Measurements from ENCODE around the gene SCUBE3. TPM values are rescaled to one million over a fixed set of nuclear protein-coding genes. Genes with fewer than 3 reads are reported as not detected.
A peak's percentile ranks its signal among the peaks of the same experiment; 100 is the strongest.

Gene SCUBE3
- total and polyA plus RNA-seq, 9 of the 15 experiments (the other 6 are each of a cell fraction or from before 2014, with no cell fraction given) = 0.01 to 0.11 TPM; not detected in 7

DNA sequence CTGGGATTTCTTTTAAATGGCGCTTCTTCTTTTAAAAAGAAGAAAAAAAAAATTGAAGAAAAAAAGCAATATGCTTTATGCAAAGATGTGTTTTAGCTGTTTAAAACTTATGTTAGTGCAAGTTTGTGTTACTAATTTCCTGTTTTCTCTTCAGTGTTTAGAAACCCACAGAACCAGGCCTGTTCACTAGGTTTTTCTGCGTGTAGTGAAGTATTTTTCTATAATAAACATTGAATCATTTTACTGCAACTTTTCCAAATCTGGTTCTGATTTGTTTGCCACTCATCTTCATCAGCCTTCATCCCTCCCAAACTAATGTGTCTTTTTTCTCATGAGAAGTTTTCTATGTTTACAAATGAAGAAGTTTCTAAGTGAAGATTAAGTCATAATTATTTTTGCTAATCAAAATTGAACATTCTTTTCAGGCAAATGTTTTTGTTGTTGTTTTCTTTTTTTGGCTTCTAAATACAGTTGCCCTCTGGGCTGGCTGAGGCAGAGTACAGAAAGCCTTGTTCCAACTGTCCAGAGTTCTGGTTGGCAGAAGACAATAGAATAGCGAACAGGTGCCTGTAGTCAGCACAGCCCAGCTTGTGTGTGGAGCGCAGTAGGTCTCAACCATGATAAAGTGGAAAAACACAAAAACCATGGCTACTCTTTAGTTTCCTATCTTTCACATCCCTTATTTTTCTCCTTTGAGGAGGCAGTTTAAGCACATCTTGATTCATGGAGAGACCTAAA, 60.2 kb downstream of the SCUBE3 start (continued):
- no peak for TF ChIP-seq ZSCAN29 (IDR thresholded peaks at IDR 0.05)

DNA sequence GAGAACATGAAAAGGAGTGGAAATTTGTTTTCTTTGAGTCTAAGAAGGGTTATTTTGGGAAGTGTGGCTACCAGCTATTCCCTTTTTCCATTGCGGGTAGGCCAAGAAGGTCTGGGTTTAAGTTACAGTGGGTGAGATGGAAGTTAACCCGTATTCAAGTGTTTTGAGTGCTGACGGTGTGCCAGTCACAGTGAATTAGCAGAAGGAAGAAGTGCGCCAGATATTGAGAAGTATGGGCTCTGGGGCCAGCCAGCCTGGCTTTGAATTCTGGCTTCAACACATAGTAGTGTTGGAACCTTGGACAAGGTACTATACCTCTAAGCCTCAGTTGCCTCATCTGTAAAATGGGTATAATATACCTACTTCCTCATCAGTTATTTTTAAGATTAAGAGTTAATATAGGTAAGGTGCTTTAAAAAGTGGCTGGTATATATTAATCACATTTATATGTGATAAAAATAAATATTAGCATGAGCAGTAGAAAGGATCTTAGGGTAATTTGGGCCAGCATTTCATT, 62.0 kb downstream of the SCUBE3 start:
- no peaks in the 10 kb centered on the region for H3K36me3 ChIP-seq (ENCODE audit: control insufficient read depth, insufficient read depth, low read length)
- no peak overlapping the region for H3K4me3 ChIP-seq
- no peak for DNase-seq (ENCODE audit: extremely low read depth in 1 of 4, low spot score in 3 of 4)
- in situ Hi-C loops (cut with MboI) (no loop called here), intact Hi-C loops (cut with micrococcal nuclease) (no loop called here)
- no peak overlapping the region for H2AFZ ChIP-seq (ENCODE audit: low read depth, low read length)
- no peaks in the 10 kb centered on the region for H3K79me2 ChIP-seq (ENCODE audit: control insufficient read depth, insufficient read depth, low read length)
- no peaks in the 10 kb centered on the region for H3K27me3 ChIP-seq (ENCODE audit: control insufficient read depth in 2 of 2, insufficient read depth in 2 of 2, low read length in 2 of 2)
- POLR2A ChIA-PET = interaction anchor here (1.2 to 1.6 kb wide), 2 partner anchors 16 to 45 kb away, joined by 4 read pairs; partner anchors contain the start of gene ZNF76
- CTCF ChIA-PET (ENCODE audit: low intra/inter-chr PET ratio) = no interaction called here
- peaks cover 3% of the 10 kb centered on the region for H3K9me1 ChIP-seq (ENCODE audit: control insufficient read depth, insufficient read depth, low read length)
- no peak overlapping the region for H3K9ac ChIP-seq (ENCODE audit: insufficient read depth in 1 of 2, low read depth in 2 of 2, low read length in 2 of 2)
- 89% methylated on average over 4 of the region's 4 CpGs for WGBS (ENCODE audit: insufficient coverage, low coverage, missing lambda C conversion rate)
- H3K4me1 ChIP-seq (replicated peaks in 1 of 2; ENCODE audit: control insufficient read depth in 2 of 2, insufficient read depth in 2 of 2, low read length in 2 of 2) = no peaks in the 10 kb centered on the region; a peak in 1 of 5 replicates
- TF ChIP-seq GTF2A2 (tag; IDR thresholded peaks at IDR 0.05) (no peak), GABPA (tag; conservative IDR thresholded peaks at IDR 0.05; ENCODE audit: low read depth) (no peak), ETV1 (tag; conservative IDR thresholded peaks at IDR 0.05; ENCODE audit: low read depth) (peak; percentile 21; the same call in 1 of the 2 replicates), ARNT (IDR thresholded peaks at IDR 0.05) (peak in 1 of 2 experiments; percentile 58; a peak in 1 of 4 replicates), CHD4 (IDR thresholded peaks at IDR 0.05; ENCODE audit: insufficient read depth, insufficient replicate concordance, low read depth, low read length, poor library complexity, severe bottlenecking) (peak; percentile 98), BCOR (IDR thresholded peaks at IDR 0.05) (peak; percentile 98), CBX1 (IDR thresholded peaks at IDR 0.05; ENCODE audit: low read depth) (peak; percentile 86; the same call in 1 of the 2 replicates), SMARCA5 (IDR thresholded peaks at IDR 0.05) (peak; percentile 87), KDM1A (IDR thresholded peaks at IDR 0.05) (peak; percentile 75 to 86), HDAC2 (IDR thresholded peaks at IDR 0.05) (peak; percentile 92), RBM25 (IDR thresholded peaks at IDR 0.05; ENCODE audit: low read depth, low read length, severe bottlenecking) (peak; percentile 98), RCOR1 (IDR thresholded peaks at IDR 0.05; ENCODE audit: borderline replicate concordance in 1 of 2, low read depth in 2 of 2, low read length in 2 of 2) (peak; percentile 76 to 88), ADNP (tag; IDR thresholded peaks at IDR 0.05) (peak; percentile 99)
- TF ChIP-seq, protein P1, sequence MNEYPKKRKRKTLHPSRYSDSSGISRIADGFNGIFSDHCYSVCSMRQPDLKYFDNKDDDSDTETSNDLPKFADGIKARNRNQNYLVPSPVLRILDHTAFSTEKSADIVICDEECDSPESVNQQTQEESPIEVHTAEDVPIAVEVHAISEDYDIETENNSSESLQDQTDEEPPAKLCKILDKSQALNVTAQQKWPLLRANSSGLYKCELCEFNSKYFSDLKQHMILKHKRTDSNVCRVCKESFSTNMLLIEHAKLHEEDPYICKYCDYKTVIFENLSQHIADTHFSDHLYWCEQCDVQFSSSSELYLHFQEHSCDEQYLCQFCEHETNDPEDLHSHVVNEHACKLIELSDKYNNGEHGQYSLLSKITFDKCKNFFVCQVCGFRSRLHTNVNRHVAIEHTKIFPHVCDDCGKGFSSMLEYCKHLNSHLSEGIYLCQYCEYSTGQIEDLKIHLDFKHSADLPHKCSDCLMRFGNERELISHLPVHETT (CRISPR knock-in tag; conservative IDR thresholded peaks at IDR 0.05 in 1 of 2, IDR thresholded peaks at IDR 0.05 in 1 of 2) = no peak
- H4K20me1 ChIP-seq (replicated peaks; ENCODE audit: control insufficient read depth, insufficient read depth, low read length) = no peaks in the 10 kb centered on the region
- BruUV-seq (replicated peaks) = no TSS peak
- no peaks in the 10 kb centered on the region for H3K9me3 ChIP-seq (replicated peaks; ENCODE audit: control insufficient read depth, insufficient read depth, low read depth, low read length)
- no peak for ATAC-seq
- no peak overlapping the region for H3K4me2 ChIP-seq (ENCODE audit: insufficient read depth, low read length)
- FAIRE-seq = no peak
- H3K27ac ChIP-seq (ENCODE audit: extremely low read depth, low read depth, low read length) = no peak overlapping the region
